MM.1S (cell line): ENCODE measurements around the gene CUEDC2.
A peak's percentile ranks its signal among the peaks of the same experiment; 100 is the strongest.

ENCODE experiments used
- DNase-seq: peaks from one replicate; pipeline ENCODE4 v3.0.0-alpha.2; 2015
- H2AFZ ChIP-seq: fragments of 300-600 bp; sonication (generic); 2 replicates; pipeline ENCODE4 v1.6.0; 2016; ENCODE audit warnings: antibody characterized with exemption, low read length
- H3F3A ChIP-seq: fragments of 300-600 bp; sonication (generic); 2 replicates; pipeline ENCODE4 v1.6.1; 2016; ENCODE audit warnings: mild to moderate bottlenecking, antibody characterized with exemption, low read length, moderate library complexity, mixed read lengths; ENCODE audit not compliant: insufficient read depth
- H3K27ac ChIP-seq: fragments of 300-600 bp; sonication (generic); 2 replicates; pipeline ENCODE4 v1.5.1; 2016; ENCODE audit warnings: mild to moderate bottlenecking, low read length
- H3K27me3 ChIP-seq: fragments of 300-600 bp; sonication (generic); replicated peaks from 2 replicates; pipeline ENCODE4 v1.6.0; 2016; ENCODE audit warnings: low read length; ENCODE audit not compliant: insufficient read depth
- H3K36me3 ChIP-seq: fragments of 300-600 bp; sonication (generic); replicated peaks from 2 replicates; pipeline ENCODE4 v1.6.1; 2016; ENCODE audit warnings: mild to moderate bottlenecking, low read length, mixed read lengths; ENCODE audit not compliant: insufficient read depth
- H3K4me1 ChIP-seq: fragments of 300-600 bp; sonication (generic); 2 replicates; pipeline ENCODE4 v1.6.1; 2016; ENCODE audit warnings: low read length, mixed read lengths
- H3K4me2 ChIP-seq: fragments of 300-600 bp; sonication (generic); 2 replicates; pipeline ENCODE4 v1.6.0; 2016; ENCODE audit warnings: low read depth, low read length
- H3K4me3 ChIP-seq: fragments of 300-600 bp; sonication (generic); 2 replicates; pipeline ENCODE4 v1.5.1; 2016; ENCODE audit warnings: low read length, mixed read lengths
- H3K79me2 ChIP-seq: fragments of 300-600 bp; sonication (generic); 2 replicates; pipeline ENCODE4 v1.6.1; 2016; ENCODE audit warnings: mixed run types, low read length, mixed read lengths
- H3K9ac ChIP-seq: fragments of 300-600 bp; sonication (generic); 2 replicates; pipeline ENCODE4 v1.6.1; 2016; ENCODE audit warnings: low read length, mixed read lengths
- H3K9me2 ChIP-seq: fragments of 300-600 bp; sonication (generic); replicated peaks from 2 replicates; pipeline ENCODE4 v1.6.1; 2016; ENCODE audit warnings: mild to moderate bottlenecking, low read length, mixed read lengths; ENCODE audit not compliant: insufficient read depth
- H3K9me3 ChIP-seq: fragments of 300-600 bp; sonication (generic); replicated peaks from 2 replicates; pipeline ENCODE4 v1.6.1; 2016; ENCODE audit warnings: mild to moderate bottlenecking, low read length, mixed read lengths; ENCODE audit not compliant: insufficient read depth
- H4K20me1 ChIP-seq: fragments of 300-600 bp; sonication (generic); 2 replicates; pipeline ENCODE4 v1.6.1; 2016; ENCODE audit warnings: mild to moderate bottlenecking, low read length, moderate library complexity, mixed read lengths; ENCODE audit not compliant: insufficient read depth
- EZH2 ChIP-seq: fragments of 300-600 bp; sonication (generic); optimal IDR thresholded peaks from 2 replicates; pipeline ENCODE3; 2017; ENCODE audit warnings: low read depth, mild to moderate bottlenecking, antibody characterized with exemption, low read length, mixed read lengths
- EZH2phosphoT487 ChIP-seq: fragments of 300-600 bp; sonication (generic); IDR thresholded peaks from 2 replicates; pipeline ENCODE4 v1.6.1; 2018; ENCODE audit warnings: antibody characterized with exemption, low read length
- TF ChIP-seq, protein P1 (sequence below): fragments of 300-600 bp; sonication (generic); IDR thresholded peaks from 2 replicates; pipeline ENCODE4 v1.5.1; 2016; ENCODE audit warnings: antibody characterized with exemption, low read length, mixed read lengths

CUEDC2 gene

DNA sequence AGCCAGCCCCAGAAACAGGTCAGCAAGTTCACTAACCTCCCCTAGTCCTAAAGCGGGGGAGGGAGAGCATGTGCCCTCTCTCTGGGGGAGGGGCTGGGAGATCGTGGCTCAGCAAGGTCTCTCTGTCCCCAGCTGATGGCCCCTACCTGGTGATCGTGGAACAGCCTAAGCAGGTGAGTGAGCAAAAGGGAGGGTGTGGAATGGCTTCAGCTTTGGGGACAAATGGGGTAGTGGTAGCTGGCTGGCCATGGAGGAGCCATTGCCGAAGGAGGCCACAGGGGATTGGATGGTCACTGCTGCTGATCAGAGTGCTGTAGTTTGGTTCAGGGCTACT lies 36.1 kb downstream of the CUEDC2 start:
- H3K79me2 ChIP-seq: peaks cover 48% of the 10 kb centered on the region
- H3K9me2 ChIP-seq: no peaks in the 10 kb centered on the region
- H3K27ac ChIP-seq: peak overlapping the region; percentile 100
- H3K9ac ChIP-seq: peak overlapping the region; percentile 100
- peaks cover 47% of the 10 kb centered on the region for H3F3A ChIP-seq
- H4K20me1 ChIP-seq: peaks cover 10% of the 10 kb centered on the region; the same call in 1 of the 2 replicates
- peaks cover 12% of the 10 kb centered on the region for H3K36me3 ChIP-seq
- peak overlapping the region; percentile 99 for H3K4me3 ChIP-seq
- no peak overlapping the region for H2AFZ ChIP-seq
- DNase-seq: peak; percentile 41
- no peaks in the 10 kb centered on the region for H3K9me3 ChIP-seq
- no peaks in the 10 kb centered on the region for H3K27me3 ChIP-seq
- H3K4me2 ChIP-seq: peak overlapping the region; percentile 93
- TF ChIP-seq, protein P1, sequence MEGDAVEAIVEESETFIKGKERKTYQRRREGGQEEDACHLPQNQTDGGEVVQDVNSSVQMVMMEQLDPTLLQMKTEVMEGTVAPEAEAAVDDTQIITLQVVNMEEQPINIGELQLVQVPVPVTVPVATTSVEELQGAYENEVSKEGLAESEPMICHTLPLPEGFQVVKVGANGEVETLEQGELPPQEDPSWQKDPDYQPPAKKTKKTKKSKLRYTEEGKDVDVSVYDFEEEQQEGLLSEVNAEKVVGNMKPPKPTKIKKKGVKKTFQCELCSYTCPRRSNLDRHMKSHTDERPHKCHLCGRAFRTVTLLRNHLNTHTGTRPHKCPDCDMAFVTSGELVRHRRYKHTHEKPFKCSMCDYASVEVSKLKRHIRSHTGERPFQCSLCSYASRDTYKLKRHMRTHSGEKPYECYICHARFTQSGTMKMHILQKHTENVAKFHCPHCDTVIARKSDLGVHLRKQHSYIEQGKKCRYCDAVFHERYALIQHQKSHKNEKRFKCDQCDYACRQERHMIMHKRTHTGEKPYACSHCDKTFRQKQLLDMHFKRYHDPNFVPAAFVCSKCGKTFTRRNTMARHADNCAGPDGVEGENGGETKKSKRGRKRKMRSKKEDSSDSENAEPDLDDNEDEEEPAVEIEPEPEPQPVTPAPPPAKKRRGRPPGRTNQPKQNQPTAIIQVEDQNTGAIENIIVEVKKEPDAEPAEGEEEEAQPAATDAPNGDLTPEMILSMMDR: no peak
- TF ChIP-seq EZH2 (no peak), EZH2phosphoT487 (no peak)
- H3K4me1 ChIP-seq: peaks cover 24% of the 10 kb centered on the region

DNA sequence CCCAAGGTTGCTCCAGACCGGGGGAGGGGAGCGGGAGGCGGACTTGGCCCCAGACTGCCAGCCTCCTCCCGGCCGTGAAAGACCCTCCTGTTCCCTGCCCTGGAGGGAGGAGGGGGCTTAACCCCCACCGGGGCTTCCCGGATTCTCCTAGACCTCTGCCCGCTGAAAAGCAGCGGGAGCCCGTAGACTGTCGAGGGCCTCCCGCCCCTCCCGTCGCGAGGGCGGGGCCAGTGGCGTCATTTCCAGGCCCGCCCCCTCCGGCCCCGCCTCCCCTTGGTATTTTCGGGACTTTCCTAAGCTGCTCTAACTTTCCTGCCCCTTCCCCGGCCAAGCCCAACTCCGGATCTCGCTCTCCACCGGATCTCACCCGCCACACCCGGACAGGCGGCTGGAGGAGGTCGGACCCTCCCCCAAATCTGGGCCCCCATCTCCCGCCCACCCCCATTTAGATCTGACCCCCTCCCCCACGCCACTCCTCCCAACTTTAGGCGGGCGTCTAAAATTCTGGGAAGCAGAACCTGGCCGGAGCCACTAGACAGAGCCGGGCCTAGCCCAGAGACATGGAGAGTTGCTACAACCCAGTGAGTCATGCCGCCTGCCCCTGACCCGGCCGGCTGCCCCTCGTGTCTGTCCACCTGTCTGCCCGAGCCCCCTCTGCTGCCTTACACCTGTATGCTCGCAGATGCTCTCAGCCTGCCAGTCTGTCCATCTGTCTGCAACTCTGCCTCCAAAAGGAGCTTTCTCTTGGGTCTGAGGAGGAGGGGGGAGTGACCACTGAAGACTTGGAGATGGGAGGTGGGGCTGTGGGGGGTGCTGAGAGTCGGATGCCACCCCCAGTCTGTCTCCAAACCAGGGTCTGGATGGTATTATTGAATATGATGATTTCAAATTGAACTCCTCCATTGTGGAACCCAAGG lies 36.7 kb downstream of the CUEDC2 start, which contains the start of gene NFKB2:
NFKB2 (plus strand) TSS at position 306 of the 917 bp plus-strand sequence; CDS start at position 561, 255 bp downstream.
- peaks cover 7% of the 10 kb centered on the region for H3K36me3 ChIP-seq
- H3K4me3 ChIP-seq: peak within 1 kb of the TSS; percentile 99
- H3K27ac ChIP-seq: peak within 1 kb of the TSS; percentile 100
- peak within 1 kb of the TSS; percentile 97 for H3K4me2 ChIP-seq
- H3K9ac ChIP-seq: peak within 1 kb of the TSS; percentile 100
- peak within 1 kb of the TSS; percentile 53; the same call in 1 of the 2 replicates for H2AFZ ChIP-seq
- peaks cover 48% of the 10 kb centered on the region for H3K79me2 ChIP-seq
- H3F3A ChIP-seq: peaks cover 42% of the 10 kb centered on the region
- H4K20me1 ChIP-seq: peaks cover 7% of the 10 kb centered on the region; the same call in 1 of the 2 replicates
- no peaks in the 10 kb centered on the region for H3K27me3 ChIP-seq
- no peaks in the 10 kb centered on the region for H3K9me2 ChIP-seq
- peaks cover 24% of the 10 kb centered on the region for H3K4me1 ChIP-seq
- TF ChIP-seq, protein P1: no peak
- TF ChIP-seq EZH2: no peak
- TF ChIP-seq EZH2phosphoT487: no peak
- DNase-seq: peak; percentile 91
- H3K9me3 ChIP-seq: no peaks in the 10 kb centered on the region

DNA sequence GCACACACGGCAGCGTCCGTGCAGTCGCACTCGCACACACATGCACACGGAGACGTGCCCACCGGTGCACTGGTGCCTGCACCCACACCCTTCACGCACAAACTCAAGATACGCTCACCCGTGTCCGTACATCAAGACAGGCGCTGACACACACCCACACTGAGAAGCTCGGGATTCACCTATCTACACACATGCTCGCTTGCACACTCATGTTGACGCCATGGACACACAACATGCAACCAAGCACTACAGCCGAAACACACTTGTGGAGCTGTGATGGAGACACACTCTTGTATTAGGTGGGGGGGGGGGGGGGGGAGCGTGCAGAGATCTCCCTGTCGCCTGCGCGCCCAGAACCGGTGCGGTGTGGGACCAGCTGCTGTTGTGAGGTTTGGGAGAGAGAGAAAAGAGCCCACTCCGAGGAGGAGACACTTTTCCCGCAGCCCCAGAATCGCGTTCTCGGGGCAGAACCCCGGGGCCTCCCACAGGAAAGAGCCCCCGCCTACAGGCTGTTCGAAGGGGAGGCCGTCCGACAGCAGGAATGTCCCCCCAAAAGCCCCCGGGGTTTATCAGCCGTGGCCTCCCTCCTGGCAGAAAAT lies 37.5 kb downstream of the CUEDC2 start:
- Histone ChIP-seq H3K9me3 (no peaks in the 10 kb centered on the region), H2AFZ (peak overlapping the region; percentile 53; the same call in 1 of the 2 replicates)
- DNase-seq: peak; percentile 57

More for the DNA sequence above, 37.5 kb downstream of the CUEDC2 start:
- TF ChIP-seq, protein P1: no peak
- TF ChIP-seq EZH2phosphoT487 (no peak), EZH2 (no peak)
- Histone ChIP-seq H3K9ac (peak overlapping the region; percentile 100), H3K36me3 (peaks cover 7% of the 10 kb centered on the region), H3K79me2 (peaks cover 40% of the 10 kb centered on the region), H3F3A (peaks cover 42% of the 10 kb centered on the region), H3K27me3 (no peaks in the 10 kb centered on the region), H3K4me3 (peak overlapping the region; percentile 99), H3K4me2 (peak overlapping the region; percentile 97), H3K4me1 (peaks cover 21% of the 10 kb centered on the region), H3K9me2 (no peaks in the 10 kb centered on the region), H4K20me1 (peaks cover 3% of the 10 kb centered on the region; the same call in 1 of the 2 replicates), H3K27ac (peak overlapping the region; percentile 100)
